SW 1271 (cell line): Measurements from ENCODE around the gene ZNF813.
A peak's percentile ranks its signal among the peaks of the same experiment; 100 is the strongest.

ENCODE experiments used
- DNase-seq, 2 experiments: peaks; one replicate each; lab custom pipeline; 2025; lab: John Stamatoyannopoulos, UW

ZNF813 gene

GRCh38 chr19:53520547-53521372, 53.2 kb downstream of the ZNF813 start:
- DNase-seq: peak; percentile 90 to 96

- no peak for DNase-seq
Measured at GRCh38 chr19:53521373-53522202, 54.1 kb downstream of the ZNF813 start.

- no peak for DNase-seq
Measured at GRCh38 chr19:53525922-53526321, 58.4 kb downstream of the ZNF813 start.

GRCh38 chr19:53530622-53531021, 63.1 kb downstream of the ZNF813 start:
- DNase-seq: no peak

GRCh38 chr19:53531457-53531856, 63.9 kb downstream of the ZNF813 start:
- DNase-seq: no peak

GRCh38 chr19:53532362-53532761, 64.8 kb downstream of the ZNF813 start:
- no peak for DNase-seq

- DNase-seq: no peak
Measured at GRCh38 chr19:53536225-53536548, 68.7 kb downstream of the ZNF813 start.

GRCh38 chr19:53537121-53537520, 69.6 kb downstream of the ZNF813 start:
- no peak for DNase-seq

- DNase-seq: no peak
Measured at GRCh38 chr19:53537521-53538377, 70.2 kb downstream of the ZNF813 start, which contains the start of gene ZNF331. ZNF331 (plus strand) TSS chr19:53538145; CDS start chr19:53569377, 31,232 bp downstream.

- DNase-seq: no peak
Measured at GRCh38 chr19:53538378-53539109, 71.0 kb downstream of the ZNF813 start.

GRCh38 chr19:53540091-53540490, 72.6 kb downstream of the ZNF813 start:
- no peak for DNase-seq

- DNase-seq: no peak
Measured at GRCh38 chr19:53541971-53542370, 74.4 kb downstream of the ZNF813 start.

GRCh38 chr19:53545271-53546065, 77.9 kb downstream of the ZNF813 start:
- DNase-seq: peak in 1 of 2 experiments; percentile 6
